Renal cortex interstitium (tissue), 11 donors: ENCODE results near the gene SIMC1. TPM values are rescaled to one million over a fixed set of nuclear protein-coding genes. Genes with fewer than 3 reads are reported as not detected.

Source experiments
- DNase-seq, 11 donors: peaks; one replicate each; pipeline ENCODE4 v3.0.0-alpha.2; 2013; ENCODE audit warnings: low read depth in 9 of 11, low spot score in 4 of 11; ENCODE audit errors: extremely low read depth in 1 of 11
- polyA plus RNA-seq, 3 donors: library from polyadenylated mRNA; unstranded; fragments of 120-200 nt; gene quantifications; one replicate each; pipeline ENCODE4 v1.2.1, GENCODE V29; 2013; ENCODE audit not compliant: insufficient read length in 3 of 3

Gene SIMC1
- polyA plus RNA-seq, 3 donors: 19.5 to 23.9 (median 20.9) TPM

DNA sequence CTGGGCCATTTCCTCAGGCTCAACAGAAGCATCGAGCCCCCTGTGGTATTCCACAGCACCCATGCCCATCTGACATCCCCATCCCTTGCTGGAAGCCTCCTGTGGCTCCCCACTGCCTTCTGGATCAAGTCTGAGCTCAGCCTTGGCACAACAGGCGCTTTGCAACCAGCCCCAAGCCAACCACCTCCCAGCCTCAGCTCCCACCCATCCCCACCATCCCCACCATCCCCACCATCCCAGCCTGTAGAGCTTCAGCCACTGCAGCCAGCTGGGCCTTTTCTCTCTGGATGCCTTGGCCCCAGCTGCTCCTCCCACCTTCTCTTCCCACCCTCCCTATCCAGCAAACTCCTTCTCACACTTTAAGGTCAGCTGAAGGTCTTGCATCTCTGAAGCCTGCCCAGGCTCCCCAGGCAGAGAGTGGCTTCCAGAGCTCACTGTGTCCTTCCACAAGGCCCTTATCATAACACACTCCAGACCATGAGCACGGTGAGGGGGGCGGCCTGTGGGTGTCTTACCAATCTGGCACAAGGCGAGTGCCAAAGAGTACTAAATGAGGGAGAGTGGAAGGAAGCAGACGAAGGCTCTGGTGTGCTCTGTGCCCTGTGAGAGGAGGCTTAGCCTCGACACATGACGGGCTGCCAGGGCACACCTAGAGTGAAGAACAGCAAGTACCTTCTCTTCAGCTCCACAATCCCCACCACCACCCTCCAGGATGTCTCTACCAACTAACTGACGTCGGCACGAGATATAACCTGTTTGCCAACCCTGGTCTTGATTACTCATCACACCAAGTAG is 156.9 kb downstream of the SIMC1 start:
- DNase-seq: peak in 1 of 11 donors; percentile 9

Other genes starting within 250 kb of the SIMC1 start
- gene KIAA1191, start 123.3 kb downstream of the SIMC1 start, polyA plus RNA-seq: 100 to 1,000 TPM; 148 to 154 (median 152) TPM
- gene ARL10, start 127.1 kb downstream of the SIMC1 start, polyA plus RNA-seq: 10 to 100 TPM; 11.8 to 15.9 (median 12.2) TPM
- 10 to 100 TPM; 28.1 to 32.4 (median 28.5) TPM for gene NOP16, start 150.2 kb downstream of the SIMC1 start, polyA plus RNA-seq
- 100 to 1,000 TPM in 2 of 3 donors, 10 to 100 TPM in 1; 98.0 to 120 (median 112) TPM for gene HIGD2A, start 150.3 kb downstream of the SIMC1 start, polyA plus RNA-seq
- gene CLTB, start 178.1 kb downstream of the SIMC1 start, polyA plus RNA-seq: 10 to 100 TPM; 46.6 to 57.0 (median 54.7) TPM
- gene FAF2, start 210.0 kb downstream of the SIMC1 start, polyA plus RNA-seq: 10 to 100 TPM; 47.2 to 50.4 (median 47.5) TPM